GM21737 (cell line): Measurements from ENCODE around the gene SV2C.

Experiments
- ATAC-seq: cut with Tn5 transposase; IDR thresholded peaks from one replicate; pipeline ENCODE4 v1.9.1; 2021; ENCODE audit warnings: mild to moderate bottlenecking, moderate library complexity; ENCODE audit not compliant: unreplicated experiment

SV2C gene

GRCh38 chr5:76376148-76376865 lies 293.1 kb downstream of the SV2C start:
- no peak for ATAC-seq

- no peak for ATAC-seq
Measured at GRCh38 chr5:76376866-76377230, 293.7 kb downstream of the SV2C start.

DNA sequence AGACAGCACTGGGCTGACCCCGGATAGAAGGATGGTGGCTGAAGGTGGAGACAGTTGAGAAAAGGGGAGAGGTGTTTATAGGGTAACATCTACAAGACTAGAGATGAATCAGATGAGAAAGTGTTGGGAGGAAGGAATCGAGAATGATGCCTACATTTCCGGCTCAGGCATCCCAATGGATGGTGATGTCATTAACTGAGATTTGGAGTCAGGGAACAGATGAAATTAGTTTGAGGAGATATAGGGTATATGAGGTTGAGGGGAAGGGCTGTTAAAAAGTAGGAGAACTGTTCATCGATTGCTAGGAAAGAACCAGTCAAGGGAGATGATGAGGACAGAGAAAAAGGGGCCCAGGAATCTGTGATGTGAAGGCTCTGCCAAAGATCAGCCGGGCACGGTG lies 295.2 kb downstream of the SV2C start:
- no peak for ATAC-seq

- ATAC-seq, result no peak
Measured at GRCh38 chr5:76379316-76379715, 296.1 kb downstream of the SV2C start.

GRCh38 chr5:76379855-76380254 lies 296.7 kb downstream of the SV2C start:
- no peak for ATAC-seq

DNA sequence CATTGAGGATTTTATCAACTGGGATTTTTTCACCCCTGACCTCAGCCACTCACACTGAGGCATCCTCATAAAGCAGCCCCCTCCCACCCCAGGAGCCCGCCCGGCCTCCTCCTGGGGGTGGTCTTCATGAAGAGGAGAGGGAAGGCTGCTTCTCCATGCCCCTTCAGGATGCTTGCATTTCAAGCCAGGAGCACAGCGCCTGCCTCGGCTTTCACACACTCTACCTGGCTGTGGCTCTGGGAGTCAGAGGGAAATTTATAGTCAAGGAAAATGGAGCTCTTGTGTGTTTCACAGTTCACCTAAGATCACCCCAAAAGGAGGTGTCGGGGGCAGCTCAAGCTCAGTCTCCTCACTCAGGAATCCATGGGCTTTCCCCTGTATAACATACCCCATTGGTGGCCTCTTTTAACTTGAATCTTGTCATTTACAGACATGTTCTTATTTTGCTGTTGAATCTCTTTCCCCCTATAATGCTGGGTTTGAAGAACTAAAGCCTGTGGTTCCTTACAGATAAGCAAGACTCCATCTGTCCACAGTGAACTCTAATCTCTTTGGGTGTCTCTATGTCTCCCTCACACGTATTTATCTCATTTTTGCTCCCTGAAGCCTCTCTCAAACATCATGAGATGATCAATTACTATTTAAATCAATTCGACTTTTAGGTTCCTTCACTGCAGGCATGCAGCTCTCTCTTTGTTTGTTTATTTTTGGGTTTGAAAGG lies 297.3 kb downstream of the SV2C start:
- no peak for ATAC-seq

DNA sequence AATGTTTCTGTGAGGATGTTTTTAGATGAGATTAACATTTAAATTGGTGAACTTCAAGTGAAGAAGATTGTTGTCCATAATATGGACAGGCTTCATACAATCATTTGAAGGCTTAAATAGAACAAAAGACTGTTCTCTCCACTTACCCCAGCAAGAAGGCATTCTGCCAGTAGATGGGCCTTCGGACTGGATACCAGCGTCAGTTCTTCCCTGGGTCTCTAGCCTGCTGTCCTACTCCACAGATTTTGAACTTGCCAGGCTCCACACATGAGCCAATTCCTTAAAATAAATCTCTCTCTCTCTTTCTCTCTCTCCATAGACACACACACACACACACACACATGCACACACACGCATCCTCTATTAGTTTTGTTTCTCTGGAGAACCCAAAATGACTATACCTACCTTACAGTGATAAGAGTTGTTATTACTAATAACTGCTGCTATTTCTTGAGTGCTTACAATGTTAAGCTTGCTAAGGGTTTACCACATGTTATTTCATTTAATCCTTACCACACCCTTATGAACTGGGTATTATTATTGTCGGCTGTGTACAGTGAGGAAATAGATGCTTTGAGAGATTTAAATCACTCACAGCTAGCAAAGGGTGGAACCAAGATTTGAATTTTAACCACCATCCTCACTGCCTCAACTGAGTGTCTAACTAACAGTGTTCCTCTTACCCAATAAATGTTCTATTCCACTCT lies 300.1 kb downstream of the SV2C start:
- ATAC-seq, result no peak

DNA sequence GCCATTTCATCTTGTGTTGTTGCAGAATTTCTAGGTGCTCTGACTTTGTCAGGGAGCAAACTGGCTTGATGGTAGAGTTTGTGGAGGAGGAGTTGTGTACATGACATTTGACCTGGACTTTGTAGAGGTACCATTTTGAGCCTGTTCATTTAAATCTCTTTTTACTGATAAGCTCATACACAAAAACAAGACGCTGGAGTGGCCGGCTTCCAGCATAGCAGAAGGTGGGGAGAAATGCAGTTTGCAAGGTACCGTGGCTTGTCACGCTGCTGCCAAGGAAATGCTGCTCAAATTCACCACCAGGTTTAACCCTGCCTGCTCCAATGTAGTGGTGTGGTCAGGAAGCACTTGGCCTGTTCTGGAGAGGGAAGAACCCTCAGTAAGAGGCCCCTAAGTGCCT lies 301.0 kb downstream of the SV2C start:
- no peak for ATAC-seq

DNA sequence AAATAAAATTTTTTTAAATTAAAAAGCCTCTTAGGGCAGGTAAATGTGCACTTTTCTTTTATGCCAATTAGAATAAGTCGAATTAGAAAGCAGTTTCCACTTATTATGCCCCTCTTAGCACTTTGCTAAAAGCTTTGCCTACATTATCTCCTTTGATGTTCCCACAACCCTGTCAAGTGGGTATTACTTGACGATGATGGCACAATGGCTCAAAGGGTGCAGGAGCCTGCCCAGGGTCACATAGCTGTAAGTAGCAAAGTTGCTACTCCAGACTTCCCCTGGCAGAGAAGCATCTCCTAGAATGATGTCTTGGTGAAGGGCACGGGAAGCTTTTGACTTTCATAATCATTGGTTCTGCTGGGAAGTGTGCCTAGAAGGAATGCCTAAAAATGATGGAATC lies 301.5 kb downstream of the SV2C start:
- no peak for ATAC-seq

GRCh38 chr5:76385540-76385939 lies 302.4 kb downstream of the SV2C start:
- ATAC-seq, result no peak

- ATAC-seq, result no peak
Measured at GRCh38 chr5:76386360-76386759, 303.2 kb downstream of the SV2C start.

DNA sequence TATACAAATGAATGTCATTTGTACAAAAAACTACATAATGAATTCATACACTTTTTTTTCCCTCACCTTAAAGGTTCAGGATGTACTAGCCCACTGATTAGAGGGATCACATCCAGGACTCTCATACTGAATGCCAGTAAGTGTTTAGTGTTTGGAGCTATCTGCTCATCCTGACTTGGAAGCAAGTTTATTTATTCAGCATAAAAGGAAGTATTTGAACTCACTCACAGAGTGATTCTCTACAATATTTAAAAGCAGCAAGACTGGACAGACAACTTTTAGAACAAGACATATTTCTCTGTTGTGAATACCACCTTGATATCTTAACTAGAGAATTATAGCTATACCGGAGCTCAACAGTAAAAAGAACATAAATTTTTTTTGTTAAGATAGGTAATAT lies 305.1 kb downstream of the SV2C start:
- no peak for ATAC-seq

- ATAC-seq, result no peak
Measured at GRCh38 chr5:76388791-76389512, 305.8 kb downstream of the SV2C start.

GRCh38 chr5:76389513-76390154 lies 306.5 kb downstream of the SV2C start:
- no peak for ATAC-seq

DNA sequence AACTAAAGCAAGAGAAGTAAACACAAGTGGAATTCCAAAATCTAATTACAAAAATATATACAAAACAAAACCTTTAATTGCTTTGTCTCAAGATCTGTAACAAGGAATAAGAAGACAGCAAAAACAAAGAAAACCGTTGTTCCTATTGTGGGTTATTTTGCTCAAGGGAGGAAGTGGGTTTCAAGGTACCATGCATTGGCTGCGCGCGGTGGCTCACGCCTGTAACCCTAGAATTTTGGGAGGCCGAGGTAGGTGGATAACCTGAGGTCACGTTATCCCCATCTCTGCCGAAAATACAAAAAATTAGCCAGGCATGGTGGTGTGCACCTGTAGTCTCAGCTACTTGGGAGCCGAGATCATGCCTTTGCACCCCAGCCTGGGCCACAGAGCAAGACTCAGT lies 307.8 kb downstream of the SV2C start:
- ATAC-seq, result no peak

DNA sequence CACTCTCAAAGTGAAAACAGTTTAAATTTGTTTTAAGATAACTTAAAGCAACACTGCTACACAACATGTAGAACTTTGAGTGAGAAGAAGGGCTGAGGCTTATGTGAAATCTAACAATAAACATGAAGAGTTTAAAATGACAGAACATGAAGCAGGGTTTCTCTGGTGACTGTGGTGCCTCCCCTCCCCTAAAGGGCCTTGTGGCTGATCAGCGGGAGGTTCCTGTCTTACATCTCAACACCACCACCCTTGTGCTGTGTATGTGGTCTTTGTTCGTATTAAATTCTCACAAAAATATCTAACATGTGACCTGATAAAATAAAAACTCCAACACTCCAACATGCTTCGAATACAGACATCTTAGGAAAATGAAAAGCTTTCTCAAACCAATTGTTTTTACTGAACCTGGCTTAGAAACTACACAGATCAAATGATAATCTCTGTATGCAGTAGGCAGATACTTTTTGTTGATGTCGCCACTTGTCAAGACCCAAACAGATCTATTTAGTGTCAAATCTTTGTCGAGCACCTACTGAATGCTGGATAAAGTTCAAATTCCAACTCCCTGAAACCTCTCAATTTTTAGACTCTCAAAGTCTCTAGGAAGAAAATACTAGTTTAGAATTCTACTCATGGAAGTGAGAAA lies 310.0 kb downstream of the SV2C start:
- ATAC-seq, result no peak

GRCh38 chr5:76397200-76397599 lies 314.0 kb downstream of the SV2C start:
- ATAC-seq, result no peak

DNA sequence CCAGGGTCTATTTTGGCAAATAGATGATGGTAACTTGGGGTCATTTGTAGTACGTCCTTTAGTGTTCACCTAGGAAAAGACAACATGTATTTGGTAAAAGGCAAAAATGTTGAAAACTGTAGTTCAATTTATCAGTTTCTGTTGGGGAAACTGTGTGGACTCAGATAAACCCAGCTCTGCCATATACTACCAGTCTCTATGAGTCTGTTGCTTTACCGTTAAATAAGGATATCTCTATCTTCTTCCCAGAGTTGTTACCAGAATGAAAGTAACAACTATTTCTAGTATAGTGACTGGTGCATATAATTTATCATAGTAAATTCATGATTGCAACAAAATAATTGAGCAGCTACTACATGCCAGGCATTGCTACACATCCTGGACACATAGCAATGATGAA lies 316.1 kb downstream of the SV2C start:
- ATAC-seq, result no peak

GRCh38 chr5:76400466-76400865 lies 317.3 kb downstream of the SV2C start:
- no peak for ATAC-seq

- ATAC-seq, result peak; percentile 16
Measured at GRCh38 chr5:76401801-76402250, 318.6 kb downstream of the SV2C start.
